ENCODE results near the gene BRD3OS. TPM values are rescaled to one million over a fixed set of nuclear protein-coding genes. Genes with fewer than 3 reads are reported as not detected.
"Not testable (repeated sequence)": the region's sequence is repeated elsewhere in the genome, so short reads cannot be mapped to it uniquely, and the experiment has no call there.

The BRD3OS gene
- total RNA-seq, 3 donors from 2014 or later = 11.1 to 14.4 (median 11.4) TPM

DNA sequence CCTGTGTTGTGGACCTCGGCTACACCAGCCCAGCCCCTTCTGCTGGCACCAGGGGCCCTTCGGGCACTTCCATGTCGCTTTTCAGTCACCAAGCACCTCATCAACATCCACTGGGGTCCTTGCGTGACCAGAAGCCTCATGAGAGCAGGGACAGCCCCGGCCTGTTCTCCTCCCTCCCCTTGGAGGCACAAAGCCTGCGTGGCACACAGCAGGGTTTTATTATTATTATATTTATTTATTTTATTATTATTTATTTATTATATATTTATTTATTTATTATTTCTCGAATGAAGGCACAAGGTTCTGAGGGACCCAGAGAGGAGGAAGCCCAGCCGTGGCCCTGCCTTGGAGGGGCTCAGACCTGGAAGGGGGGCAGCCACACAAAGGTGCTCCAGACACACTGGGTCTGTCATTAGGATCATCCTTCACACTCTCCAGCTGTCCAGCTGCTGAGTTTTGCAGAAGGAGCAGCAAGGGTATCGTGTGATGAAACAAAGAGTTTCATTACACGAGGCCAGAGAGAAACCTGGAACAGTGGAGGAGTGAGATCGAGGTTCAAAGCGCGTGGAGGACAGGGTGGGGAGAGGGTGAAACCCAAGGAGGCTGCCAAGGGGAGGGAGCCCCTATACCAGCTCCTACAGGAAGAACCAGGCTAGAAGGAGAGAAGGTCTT lies 38.4 kb upstream of the BRD3OS start:
- no peak for DNase-seq (ENCODE audit: low spot score in 2 of 2)
- Histone ChIP-seq H3K27ac (no peak overlapping the region), H3K4me1 (peaks cover 0 to 3% of the 10 kb centered on the region in 2 donors), H3K27me3 (no peaks in the 10 kb centered on the region), H3K9me3 (no peaks in the 10 kb centered on the region), H3K36me3 (no peaks in the 10 kb centered on the region), H3K4me3 (no peak overlapping the region)
- TF ChIP-seq, protein P1, sequence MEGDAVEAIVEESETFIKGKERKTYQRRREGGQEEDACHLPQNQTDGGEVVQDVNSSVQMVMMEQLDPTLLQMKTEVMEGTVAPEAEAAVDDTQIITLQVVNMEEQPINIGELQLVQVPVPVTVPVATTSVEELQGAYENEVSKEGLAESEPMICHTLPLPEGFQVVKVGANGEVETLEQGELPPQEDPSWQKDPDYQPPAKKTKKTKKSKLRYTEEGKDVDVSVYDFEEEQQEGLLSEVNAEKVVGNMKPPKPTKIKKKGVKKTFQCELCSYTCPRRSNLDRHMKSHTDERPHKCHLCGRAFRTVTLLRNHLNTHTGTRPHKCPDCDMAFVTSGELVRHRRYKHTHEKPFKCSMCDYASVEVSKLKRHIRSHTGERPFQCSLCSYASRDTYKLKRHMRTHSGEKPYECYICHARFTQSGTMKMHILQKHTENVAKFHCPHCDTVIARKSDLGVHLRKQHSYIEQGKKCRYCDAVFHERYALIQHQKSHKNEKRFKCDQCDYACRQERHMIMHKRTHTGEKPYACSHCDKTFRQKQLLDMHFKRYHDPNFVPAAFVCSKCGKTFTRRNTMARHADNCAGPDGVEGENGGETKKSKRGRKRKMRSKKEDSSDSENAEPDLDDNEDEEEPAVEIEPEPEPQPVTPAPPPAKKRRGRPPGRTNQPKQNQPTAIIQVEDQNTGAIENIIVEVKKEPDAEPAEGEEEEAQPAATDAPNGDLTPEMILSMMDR (IDR thresholded peaks at IDR 0.05) = no peak
- TF ChIP-seq POLR2AphosphoS5 (IDR thresholded peaks at IDR 0.05) (no peak), POLR2A (IDR thresholded peaks at IDR 0.05) (no peak)
- intact Hi-C loops (cut with DNase I; ENCODE audit: low total_unique reads) = no loop called here

DNA sequence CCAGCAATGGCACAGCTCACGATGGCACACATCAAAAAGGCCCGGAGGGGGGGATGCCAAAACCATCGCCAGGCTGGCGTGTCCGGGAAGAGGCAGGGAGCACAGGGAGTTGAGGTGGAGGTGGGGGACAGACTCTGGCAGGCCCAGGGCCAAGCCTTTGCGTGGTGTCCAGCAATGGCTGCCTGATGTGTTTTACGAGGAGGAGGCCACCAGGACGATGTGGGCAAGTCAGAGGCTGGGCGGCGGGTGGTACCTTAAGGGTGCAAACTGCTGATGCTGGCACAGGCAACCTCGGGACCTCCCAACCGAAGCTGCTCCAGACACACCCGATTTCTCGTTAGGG lies 37.9 kb upstream of the BRD3OS start:
- no peaks in the 10 kb centered on the region for H3K9me3 ChIP-seq
- H3K27ac ChIP-seq = no peak overlapping the region
- DNase-seq (ENCODE audit: low spot score in 2 of 2) = no peak
- intact Hi-C loops (cut with DNase I; ENCODE audit: low total_unique reads) = no loop called here
- H3K36me3 ChIP-seq = no peaks in the 10 kb centered on the region
- H3K4me3 ChIP-seq = no peak overlapping the region
- H3K27me3 ChIP-seq = no peaks in the 10 kb centered on the region
- peaks cover 0 to 3% of the 10 kb centered on the region in 2 donors for H3K4me1 ChIP-seq
- TF ChIP-seq, protein P1 (IDR thresholded peaks at IDR 0.05) = no peak
- TF ChIP-seq POLR2AphosphoS5 (IDR thresholded peaks at IDR 0.05) (no peak), POLR2A (IDR thresholded peaks at IDR 0.05) (no peak)

DNA sequence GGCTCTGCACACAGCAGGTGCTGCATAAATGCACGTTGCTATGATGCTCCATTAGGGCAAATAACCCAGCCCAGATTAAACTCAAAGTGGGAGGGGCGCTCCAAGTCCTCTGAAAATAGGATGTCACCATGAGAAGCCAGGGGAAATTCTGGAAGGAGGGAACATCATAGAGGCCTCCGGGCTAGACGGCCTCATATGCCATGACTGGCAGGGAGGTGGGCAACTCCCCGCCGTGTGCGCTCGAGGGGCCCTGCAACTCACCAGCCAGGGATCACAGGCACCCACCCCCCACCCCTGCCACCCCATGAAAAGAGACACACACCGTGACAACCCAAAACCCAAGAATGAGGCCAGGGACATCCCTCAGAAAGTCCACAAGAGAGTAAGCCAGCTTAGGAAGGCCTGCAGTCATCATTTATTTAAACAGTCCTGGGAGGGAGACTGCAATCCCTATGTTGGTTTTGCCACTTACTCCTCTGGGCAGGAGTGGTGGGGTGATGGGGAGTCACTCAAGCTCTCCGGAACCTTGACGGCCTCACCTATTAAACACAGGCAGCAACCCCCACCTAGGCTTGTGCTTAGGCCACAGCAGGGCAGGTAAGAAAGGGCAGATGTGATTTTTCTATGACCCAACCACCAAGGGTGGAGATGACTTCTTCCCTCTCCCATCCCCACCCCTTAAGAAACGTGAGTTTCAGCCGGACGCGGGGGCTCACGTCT lies 37.2 kb upstream of the BRD3OS start:
- Histone ChIP-seq H3K27ac (no peak overlapping the region), H3K27me3 (no peaks in the 10 kb centered on the region), H3K9me3 (no peaks in the 10 kb centered on the region), H3K4me3 (no peak overlapping the region), H3K4me1 (peaks cover 0 to 3% of the 10 kb centered on the region in 2 donors), H3K36me3 (no peaks in the 10 kb centered on the region)
- TF ChIP-seq POLR2A (IDR thresholded peaks at IDR 0.05) (no peak), POLR2AphosphoS5 (IDR thresholded peaks at IDR 0.05) (no peak)
- TF ChIP-seq, protein P1 (IDR thresholded peaks at IDR 0.05) = no peak
- intact Hi-C loops (cut with DNase I; ENCODE audit: low total_unique reads) = no loop called here
- no peak for DNase-seq (ENCODE audit: low spot score in 2 of 2)

DNA sequence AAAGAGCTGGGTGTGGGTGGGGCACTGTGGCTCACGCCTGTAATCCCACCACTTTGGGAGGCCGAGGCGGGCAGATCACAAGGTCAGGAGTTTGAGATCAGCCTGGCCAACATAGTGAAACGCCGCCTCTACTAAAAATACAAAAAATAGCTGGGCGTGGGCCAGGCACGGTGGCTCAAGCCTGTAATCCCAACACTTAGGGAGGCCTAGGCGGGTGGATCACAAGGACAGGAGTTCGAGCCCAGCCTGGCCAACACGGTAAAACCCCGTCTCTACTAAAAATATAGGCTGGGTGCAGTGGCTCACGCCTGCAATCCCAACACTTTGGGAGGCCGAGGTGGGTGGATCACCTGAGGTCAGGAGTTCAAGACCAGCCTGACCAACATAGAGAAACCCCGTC lies 36.5 kb upstream of the BRD3OS start:
- not testable (repeated sequence) for DNase-seq (ENCODE audit: low spot score in 2 of 2); H3K27me3 ChIP-seq; H3K4me1 ChIP-seq; H3K9me3 ChIP-seq; H3K36me3 ChIP-seq; H3K4me3 ChIP-seq; H3K27ac ChIP-seq
- intact Hi-C loops (cut with DNase I; ENCODE audit: low total_unique reads) = loop anchor here (1.0 kb wide), 1 partner anchor 197 kb away; no protein-coding TSS in a partner anchor

DNA sequence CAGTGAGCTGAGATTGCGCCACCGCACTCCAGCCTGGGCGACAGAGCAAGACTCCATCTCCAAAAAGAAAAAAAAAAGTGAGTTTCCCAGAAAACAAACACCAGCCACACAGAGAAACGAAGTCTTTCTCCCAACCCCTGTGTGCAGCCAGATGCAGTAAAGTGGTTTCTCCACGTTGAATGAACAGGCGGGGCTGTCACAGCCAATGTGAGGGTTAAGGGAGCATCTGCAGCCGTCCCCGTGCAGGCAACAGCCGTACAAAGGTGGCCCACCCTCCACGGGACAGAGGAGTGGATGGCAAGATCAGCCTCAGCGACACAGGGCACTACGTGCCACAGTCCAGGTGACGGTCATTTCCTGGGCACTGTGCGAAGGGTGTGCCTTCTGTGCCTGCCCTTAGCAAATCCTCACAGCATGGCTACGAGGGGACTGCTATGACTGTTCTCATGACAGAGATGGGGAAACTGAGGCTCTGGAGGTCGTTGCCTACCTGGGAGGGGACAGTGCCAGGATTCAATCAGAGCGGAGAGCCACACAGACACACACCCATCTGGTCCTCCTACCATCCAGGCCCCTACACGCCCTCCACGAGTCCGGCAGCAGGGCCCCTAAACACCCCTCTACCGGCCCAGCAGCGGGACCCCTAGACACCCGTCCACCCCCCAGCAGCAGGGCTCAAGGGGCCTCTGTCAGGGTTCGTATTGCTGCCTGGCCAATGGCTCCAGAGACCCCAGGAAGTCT lies 35.5 kb upstream of the BRD3OS start:
- intact Hi-C loops (cut with DNase I; ENCODE audit: low total_unique reads) = loop anchor here (1.0 kb wide), 1 partner anchor 198 kb away; no protein-coding TSS in a partner anchor
- TF ChIP-seq, protein P1 (IDR thresholded peaks at IDR 0.05) = no peak
- no peak for TF ChIP-seq POLR2A (IDR thresholded peaks at IDR 0.05)
- no peak for TF ChIP-seq POLR2AphosphoS5 (IDR thresholded peaks at IDR 0.05)
- Histone ChIP-seq H3K4me1 (peaks cover 0 to 8% of the 10 kb centered on the region in 2 donors), H3K36me3 (no peaks in the 10 kb centered on the region), H3K4me3 (no peak overlapping the region), H3K27ac (peak overlapping the region in 1 of 2 donors; percentile 84), H3K9me3 (no peaks in the 10 kb centered on the region), H3K27me3 (no peaks in the 10 kb centered on the region)
- DNase-seq (ENCODE audit: low spot score in 2 of 2) = no peak

Measured in breast epithelium (tissue), 4 donors.